COLO829 (cell line): Measurements from ENCODE around the gene C1QTNF2.
"Not testable (repeated sequence)": the region's sequence is repeated elsewhere in the genome, so short reads cannot be mapped to it uniquely, and the experiment has no call there.

Experiments used
- DNase-seq: peaks from one replicate; pipeline ENCODE4 v3.0.0; 2012; ENCODE audit warnings: low spot score

C1QTNF2 gene

DNA sequence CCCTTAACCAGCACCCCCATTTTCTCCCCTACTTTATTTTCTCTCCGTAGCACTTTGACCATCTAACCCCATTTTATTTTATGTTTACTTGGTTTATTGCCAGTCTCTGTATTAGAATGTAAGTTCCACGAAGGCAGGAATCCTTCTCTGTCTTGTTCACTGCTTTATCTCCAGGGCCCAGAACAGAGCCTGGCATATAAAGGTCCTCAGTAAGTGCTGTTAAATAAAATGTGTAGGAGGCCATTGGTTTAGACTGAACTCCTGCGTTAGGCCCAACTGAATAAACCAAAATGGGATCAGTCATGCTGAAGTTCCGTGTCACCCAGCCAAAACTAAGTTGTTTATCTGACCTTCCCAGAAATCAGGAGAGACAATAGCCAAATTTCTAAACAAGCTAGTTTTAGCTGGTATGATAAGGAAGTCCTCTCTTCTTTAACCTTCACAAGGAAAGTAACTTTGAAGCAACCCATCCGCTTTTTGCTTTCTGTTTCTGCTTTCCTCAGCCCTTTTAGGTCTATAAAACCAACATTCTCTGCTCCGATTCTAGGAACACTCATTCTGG, 29.0 kb downstream of the C1QTNF2 start:
- no peak for DNase-seq

GRCh38 chr5:160340513-160340912, 29.9 kb downstream of the C1QTNF2 start:
- DNase-seq = not testable (repeated sequence)

GRCh38 chr5:160339406-160340130, 30.9 kb downstream of the C1QTNF2 start:
- no peak for DNase-seq

DNA sequence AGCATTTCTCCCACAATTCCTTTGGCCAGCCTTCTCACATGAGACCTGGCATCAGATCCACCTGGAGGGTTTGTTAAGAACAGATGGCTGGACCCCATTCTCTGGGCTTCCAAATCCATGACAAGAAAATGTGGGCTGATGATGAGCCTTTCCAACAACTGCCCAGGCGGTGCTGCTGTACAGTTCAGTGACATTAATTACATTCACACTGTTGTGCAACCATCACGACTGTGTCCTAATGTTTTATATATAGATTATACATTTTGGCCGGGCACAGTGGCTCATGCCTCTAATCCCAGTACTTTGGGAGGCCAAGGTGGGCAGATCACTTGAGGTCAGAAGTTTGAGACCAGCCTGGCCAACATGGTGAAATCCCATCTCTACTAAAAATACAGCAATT, 35.7 kb downstream of the C1QTNF2 start:
- DNase-seq = not testable (repeated sequence)

DNA sequence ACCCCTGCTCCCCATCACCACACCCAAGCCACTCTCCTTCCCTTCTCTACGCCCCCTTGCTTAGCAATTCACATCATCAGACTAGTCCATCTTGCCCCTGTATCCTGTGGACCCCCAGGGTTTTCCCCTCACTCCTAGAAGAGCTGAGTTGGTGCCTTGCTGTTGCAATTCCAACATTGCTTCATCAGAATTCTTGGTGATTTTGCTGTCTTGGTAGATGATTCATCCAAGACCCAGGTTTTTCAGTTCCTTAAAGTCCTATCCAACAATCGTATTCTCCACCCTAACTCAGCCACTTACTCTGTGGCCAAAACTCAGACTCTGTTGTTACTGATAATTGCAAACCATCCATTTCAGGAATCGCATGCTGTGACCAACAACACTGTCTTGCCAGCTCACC, 36.7 kb downstream of the C1QTNF2 start:
- DNase-seq = no peak

DNA sequence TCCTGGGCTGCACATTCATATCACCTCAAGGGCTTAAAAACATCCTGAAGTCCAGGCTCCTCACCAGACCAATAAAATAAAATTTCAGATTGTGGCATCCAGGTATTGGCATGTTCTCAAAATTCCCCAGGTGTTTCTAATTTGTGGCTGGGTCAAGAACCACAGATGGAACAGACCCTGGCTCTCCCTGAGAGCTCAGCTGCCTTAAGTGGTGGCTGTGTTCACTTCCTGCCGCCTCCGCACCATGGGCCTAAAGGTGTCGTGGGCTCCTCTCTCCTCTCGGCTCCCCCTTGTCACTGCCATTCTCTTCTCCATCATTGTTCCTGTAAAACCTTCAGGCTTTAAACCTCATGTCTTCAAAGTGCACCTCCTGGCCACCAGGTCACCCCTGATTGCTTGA, 40.2 kb downstream of the C1QTNF2 start:
- no peak for DNase-seq

DNA sequence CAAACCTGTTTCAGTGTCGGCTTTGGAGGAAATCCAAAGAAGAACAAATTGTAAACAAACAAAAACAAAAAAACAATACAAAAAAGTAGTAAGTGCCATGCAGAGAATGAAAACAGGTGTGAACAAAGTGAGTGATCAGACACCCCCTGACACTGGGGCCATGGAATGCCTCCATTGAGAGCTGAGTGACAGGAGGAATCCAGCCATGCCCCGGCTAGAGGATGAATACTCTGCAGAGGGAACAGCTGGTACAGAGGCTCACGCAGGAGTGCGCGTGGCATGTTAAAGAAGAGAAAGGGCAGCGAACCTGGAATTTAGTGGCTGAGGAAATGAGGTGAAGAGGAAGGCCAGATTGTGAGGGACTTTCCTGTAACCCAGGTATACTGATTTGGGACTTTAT, 42.6 kb downstream of the C1QTNF2 start:
- DNase-seq = no peak

GRCh38 chr5:160326981-160327380, 43.4 kb downstream of the C1QTNF2 start:
- DNase-seq = no peak

DNA sequence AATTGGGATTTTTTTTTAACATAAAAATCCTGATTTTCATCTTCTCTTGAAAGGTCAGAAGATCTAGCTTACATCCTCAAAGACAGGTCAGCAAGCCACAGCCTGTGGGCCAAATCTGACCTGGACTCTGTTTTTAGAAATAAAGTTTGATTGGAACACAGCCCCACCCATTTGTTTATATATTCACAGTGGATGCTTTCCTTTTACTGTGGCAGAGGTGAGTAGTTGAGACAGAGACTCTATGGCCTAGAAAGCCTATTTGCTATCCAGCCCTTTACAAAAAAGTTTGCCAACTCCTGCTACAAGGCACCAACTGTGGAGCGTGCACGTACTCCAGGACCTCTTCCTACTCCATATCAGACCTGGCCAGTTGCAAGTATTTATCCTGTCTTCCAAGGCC, 44.7 kb downstream of the C1QTNF2 start:
- DNase-seq = no peak

DNA sequence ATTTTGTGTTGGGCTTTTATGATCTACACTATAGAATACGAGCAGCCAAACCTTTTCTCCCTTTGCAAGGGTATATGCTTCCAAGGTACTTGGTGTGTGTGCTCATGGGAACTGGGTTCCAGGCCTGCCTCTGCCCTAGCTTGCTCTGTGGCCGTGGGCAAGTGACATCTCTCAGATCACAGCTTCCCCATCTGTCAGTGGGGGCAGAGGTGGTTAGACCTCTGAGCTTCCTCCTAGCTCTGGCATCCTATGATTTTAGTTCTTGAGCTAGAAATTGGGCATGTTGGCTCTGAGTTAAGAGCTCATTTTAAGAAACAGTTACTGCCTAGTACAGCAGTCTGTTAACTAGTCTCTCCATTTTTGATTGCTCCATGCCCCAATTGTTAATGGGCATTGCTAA, 45.5 kb downstream of the C1QTNF2 start:
- DNase-seq = no peak

DNA sequence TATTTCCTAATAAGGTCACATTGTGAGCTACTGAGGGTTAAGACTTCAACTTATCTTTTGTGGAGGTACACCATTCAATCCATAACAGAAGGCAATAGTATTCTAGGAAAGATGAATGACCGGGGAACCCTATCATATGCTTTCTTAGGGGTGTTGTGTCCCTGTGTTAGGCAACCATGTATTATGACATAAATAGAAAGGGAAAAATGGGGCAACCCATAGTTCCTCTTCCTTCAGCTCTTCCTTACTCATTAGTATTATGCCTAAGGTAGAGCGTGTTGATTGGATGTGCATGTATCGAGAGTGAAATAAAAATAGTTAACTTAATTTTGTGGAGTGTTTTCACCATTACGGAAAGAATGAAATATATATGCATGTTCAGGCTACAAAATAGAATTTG, 52.0 kb downstream of the C1QTNF2 start:
- no peak for DNase-seq

DNA sequence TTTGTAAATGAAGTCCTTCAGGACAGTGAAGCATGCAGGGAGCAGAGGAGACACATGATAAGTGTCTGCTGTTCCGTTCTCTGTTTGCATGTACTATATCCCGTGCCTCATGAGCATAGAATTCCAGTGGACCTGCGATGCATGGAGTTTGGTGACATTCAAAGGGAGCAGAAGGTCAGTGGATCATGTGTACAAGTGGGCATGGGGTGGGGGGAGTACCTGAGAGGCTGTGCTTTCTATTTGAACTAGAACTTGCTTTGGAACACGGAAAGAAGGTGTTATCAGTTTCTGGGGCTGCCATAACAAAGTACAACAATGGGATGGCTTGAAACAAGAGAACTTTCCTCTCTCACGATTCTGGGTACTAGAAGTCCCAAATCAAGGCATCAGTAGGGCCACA, 53.0 kb downstream of the C1QTNF2 start:
- DNase-seq = no peak

DNA sequence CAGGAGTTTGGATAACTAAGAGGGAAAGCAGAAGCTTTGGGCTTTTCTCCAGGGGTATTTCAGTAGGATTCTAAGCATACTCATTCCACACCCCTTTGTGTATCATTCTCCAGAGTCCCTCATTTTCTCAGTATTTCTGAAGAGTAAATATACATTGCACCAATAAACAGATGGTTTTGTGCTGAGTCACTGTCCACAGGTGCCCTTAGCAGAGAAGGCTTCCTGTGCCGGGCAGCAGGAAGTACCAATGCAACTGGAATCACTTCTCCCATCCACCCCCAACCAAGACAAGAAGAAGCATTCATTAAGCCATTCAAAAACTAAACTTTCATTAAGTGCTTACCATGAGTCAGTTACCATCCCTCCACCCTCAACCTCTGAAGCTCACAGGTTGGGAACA, 54.5 kb downstream of the C1QTNF2 start:
- peak; percentile 60 for DNase-seq

GRCh38 chr5:160312960-160313727, 57.3 kb downstream of the C1QTNF2 start:
- no peak for DNase-seq

GRCh38 chr5:160312134-160312959, 58.1 kb downstream of the C1QTNF2 start, which contains the start of gene CCNJL:
CCNJL (minus strand) TSS chr5:160312564; CDS start chr5:160311923, 641 bp downstream.
- DNase-seq = peak; percentile 40

DNA sequence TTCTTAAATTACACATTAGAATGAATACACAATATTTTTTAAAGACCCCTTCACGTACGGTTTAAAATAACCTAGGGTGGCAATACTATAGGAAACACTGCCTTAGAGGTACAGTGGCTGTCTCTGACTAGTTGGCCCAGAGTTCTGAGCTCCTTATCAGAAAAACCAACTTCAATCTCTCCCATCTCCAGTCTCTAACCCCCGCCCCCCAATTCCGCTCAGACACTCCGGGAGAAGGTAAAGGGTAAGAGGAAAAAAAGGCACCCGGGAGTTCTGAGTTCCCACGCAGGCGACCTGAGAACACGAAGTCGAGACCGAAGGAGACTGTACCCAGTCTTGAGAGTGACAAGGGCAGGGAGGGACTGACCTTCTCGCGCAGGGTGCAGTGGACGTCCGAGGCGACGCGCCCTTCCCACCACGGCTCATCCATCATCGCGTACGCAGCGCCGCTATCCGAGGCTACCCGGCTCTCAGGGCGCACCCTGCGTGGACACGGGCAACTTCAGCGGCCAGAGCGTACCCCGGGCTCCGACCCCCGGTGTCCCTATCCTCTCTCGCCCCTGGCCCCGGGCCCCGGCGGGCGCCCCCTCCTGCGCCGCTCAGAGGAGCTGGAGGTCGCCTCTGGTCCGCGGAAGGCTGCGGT, 58.8 kb downstream of the C1QTNF2 start:
- no peak for DNase-seq

GRCh38 chr5:160310552-160311295, 59.7 kb downstream of the C1QTNF2 start:
- DNase-seq = no peak

- DNase-seq = no peak
Measured at GRCh38 chr5:160310140-160310539, 60.3 kb downstream of the C1QTNF2 start.

DNA sequence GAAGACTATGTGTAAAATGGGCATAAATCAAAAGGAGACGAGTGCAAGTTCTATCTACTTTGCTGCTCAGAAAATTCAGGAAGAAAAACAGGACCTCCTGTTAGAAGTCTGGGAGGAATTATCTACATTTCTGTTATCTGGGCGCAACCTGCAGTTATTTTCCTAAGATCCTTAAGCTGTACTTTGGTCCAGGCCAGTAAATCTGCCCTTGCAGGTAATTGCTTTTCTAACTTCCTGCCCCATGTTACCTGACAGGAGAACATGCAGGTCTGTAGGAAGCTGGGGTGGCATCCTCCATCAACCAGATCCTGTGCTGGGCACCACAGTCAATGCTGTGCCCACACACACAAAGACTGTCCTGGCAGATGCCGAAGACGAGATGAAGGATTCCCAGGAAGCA, 63.7 kb downstream of the C1QTNF2 start:
- DNase-seq = no peak

DNA sequence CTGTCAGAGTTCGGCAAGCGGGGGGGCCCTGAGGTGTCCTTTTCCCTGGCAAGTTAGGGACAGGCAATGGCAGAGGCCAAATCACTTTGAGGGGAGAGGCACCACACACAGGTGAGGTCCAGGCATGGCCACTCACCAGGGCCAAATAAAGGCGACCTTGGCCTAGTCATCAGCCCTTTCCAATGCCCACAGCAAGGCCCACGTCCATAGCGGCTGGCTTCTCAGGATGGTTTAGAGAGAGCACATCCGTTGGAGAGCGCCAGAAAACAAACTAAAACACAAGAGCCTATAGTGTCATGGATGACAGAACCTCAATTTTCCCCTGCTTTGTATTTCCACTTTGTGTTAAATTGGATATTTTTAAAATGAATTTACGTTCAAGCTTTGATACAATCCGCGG, 65.1 kb downstream of the C1QTNF2 start:
- DNase-seq = no peak

DNA sequence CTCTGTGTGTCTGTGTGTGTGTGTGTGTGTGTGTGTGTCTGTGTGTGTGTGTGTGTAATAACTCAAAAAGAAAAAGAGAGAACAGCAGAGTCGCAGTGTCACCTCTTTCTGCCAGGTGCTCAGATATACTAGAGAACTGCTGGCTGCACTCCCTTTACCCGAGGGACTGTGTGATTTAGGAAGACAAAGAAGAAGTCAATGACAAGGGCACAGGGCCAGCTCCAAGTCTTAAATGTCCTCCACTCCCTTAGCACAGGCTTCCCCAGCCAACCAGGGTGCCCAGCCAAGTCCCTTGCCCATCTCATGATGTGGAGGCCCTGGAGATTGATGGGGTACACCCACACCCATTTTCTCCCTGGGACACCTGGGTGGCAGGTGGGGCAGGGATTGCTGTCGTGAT, 66.7 kb downstream of the C1QTNF2 start:
- DNase-seq = no peak
